Measurements from ENCODE around the gene MAPK14. TPM values are rescaled to one million over a fixed set of nuclear protein-coding genes. Genes with fewer than 3 reads are reported as not detected.

Gene MAPK14
- total and polyA plus RNA-seq, 2 experiments from 2014 or later: 26.8 to 45.0 TPM

- no peaks in the 10 kb centered on the region for H3K27me3 ChIP-seq (replicated peaks; ENCODE audit: insufficient read depth)
- peaks cover 25% of the 10 kb centered on the region; the same call in 1 of the 2 replicates for H3K36me3 ChIP-seq (ENCODE audit: low read depth)
- H3K4me1 ChIP-seq (ENCODE audit: insufficient read depth): no peaks in the 10 kb centered on the region
- H3K4me2 ChIP-seq (ENCODE audit: unreplicated experiment): no peak overlapping the region
- no peak overlapping the region; the same call in 1 of the 2 replicates for H3K9ac ChIP-seq
- in situ Hi-C loops (cut with MboI): no loop called here
- H3K4me3 ChIP-seq: no peak overlapping the region
- peak; percentile 46 for DNase-seq
- TF ChIP-seq EZH2 (IDR thresholded peaks at IDR 0.05; ENCODE audit: insufficient read depth, poor library complexity, severe bottlenecking) (no peak), EZH2phosphoT487 (IDR thresholded peaks at IDR 0.05; ENCODE audit: insufficient read depth, low read depth) (no peak)
- H2AFZ ChIP-seq: no peak overlapping the region
- no peaks in the 10 kb centered on the region for H3F3A ChIP-seq (ENCODE audit: insufficient read depth)
- no peaks in the 10 kb centered on the region for H3K9me2 ChIP-seq (ENCODE audit: insufficient read depth)
- H3K9me3 ChIP-seq (ENCODE audit: low read depth): no peaks in the 10 kb centered on the region
- 10 to 17% methylated on average over 2 of the region's 2 CpGs for WGBS, 2 experiments (ENCODE audit: low coverage in 1 of 2, low lambda C conversion rate in 2 of 2, missing lambda C conversion rate in 2 of 2)
- no peaks in the 10 kb centered on the region; the same call in 1 of the 2 replicates for H3K79me2 ChIP-seq (ENCODE audit: insufficient read depth)
- H4K20me1 ChIP-seq (ENCODE audit: insufficient read depth): no peaks in the 10 kb centered on the region
- H3K27ac ChIP-seq: no peak overlapping the region
Observed at GRCh38 chr6:36104836-36105235, 77.2 kb downstream of the MAPK14 start.

DNA sequence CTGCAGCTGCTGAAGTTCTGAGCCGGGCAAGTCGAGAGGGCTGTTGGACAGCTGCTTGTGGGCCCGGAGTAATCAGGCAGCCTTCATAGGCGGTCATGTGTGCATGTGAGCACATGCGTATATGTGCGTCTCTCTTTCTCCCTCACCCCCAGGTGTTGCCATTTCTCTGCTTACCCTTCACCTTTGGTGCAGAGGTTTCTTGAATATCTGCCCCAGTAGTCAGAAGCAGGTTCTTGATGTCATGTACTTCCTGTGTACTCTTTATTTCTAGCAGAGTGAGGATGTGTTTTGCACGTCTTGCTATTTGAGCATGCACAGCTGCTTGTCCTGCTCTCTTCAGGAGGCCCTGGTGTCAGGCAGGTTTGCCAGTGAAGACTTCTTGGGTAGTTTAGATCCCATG is 81.5 kb downstream of the MAPK14 start:
- Histone ChIP-seq H3K4me2 (ENCODE audit: unreplicated experiment) (no peak overlapping the region), H3K79me2 (ENCODE audit: insufficient read depth) (no peaks in the 10 kb centered on the region), H3K9me2 (ENCODE audit: insufficient read depth) (no peaks in the 10 kb centered on the region), H2AFZ (no peak overlapping the region), H3K36me3 (ENCODE audit: low read depth) (peaks cover 28% of the 10 kb centered on the region), H3K9me3 (ENCODE audit: low read depth) (no peaks in the 10 kb centered on the region), H3K27ac (no peak overlapping the region), H3K9ac (no peak overlapping the region), H3K4me3 (no peak overlapping the region), H3K27me3 (replicated peaks; ENCODE audit: insufficient read depth) (no peaks in the 10 kb centered on the region), H3K4me1 (ENCODE audit: insufficient read depth) (no peaks in the 10 kb centered on the region), H4K20me1 (ENCODE audit: insufficient read depth) (no peaks in the 10 kb centered on the region), H3F3A (ENCODE audit: insufficient read depth) (no peaks in the 10 kb centered on the region)
- in situ Hi-C loops (cut with MboI): no loop called here
- DNase-seq: no peak
- no peak for TF ChIP-seq EZH2 (IDR thresholded peaks at IDR 0.05; ENCODE audit: insufficient read depth, poor library complexity, severe bottlenecking)
- no peak for TF ChIP-seq EZH2phosphoT487 (IDR thresholded peaks at IDR 0.05; ENCODE audit: insufficient read depth, low read depth)
- 88 to 96% methylated on average over 7 of the region's 7 CpGs for WGBS, 2 experiments (ENCODE audit: low coverage in 1 of 2, low lambda C conversion rate in 2 of 2, missing lambda C conversion rate in 2 of 2)

DNA sequence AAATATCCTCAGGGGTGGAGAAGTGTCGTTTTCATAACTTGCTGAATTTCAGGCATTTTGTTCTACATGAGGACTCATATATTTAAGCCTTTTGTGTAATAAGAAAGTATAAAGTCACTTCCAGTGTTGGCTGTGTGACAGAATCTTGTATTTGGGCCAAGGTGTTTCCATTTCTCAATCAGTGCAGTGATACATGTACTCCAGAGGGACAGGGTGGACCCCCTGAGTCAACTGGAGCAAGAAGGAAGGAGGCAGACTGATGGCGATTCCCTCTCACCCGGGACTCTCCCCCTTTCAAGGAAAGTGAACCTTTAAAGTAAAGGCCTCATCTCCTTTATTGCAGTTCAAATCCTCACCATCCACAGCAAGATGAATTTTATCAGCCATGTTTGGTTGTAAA is 82.4 kb downstream of the MAPK14 start:
- Histone ChIP-seq H3K9ac (no peak overlapping the region), H4K20me1 (ENCODE audit: insufficient read depth) (no peaks in the 10 kb centered on the region), H3K27me3 (replicated peaks; ENCODE audit: insufficient read depth) (no peaks in the 10 kb centered on the region), H3K9me2 (ENCODE audit: insufficient read depth) (no peaks in the 10 kb centered on the region), H3K9me3 (ENCODE audit: low read depth) (no peaks in the 10 kb centered on the region), H3K36me3 (ENCODE audit: low read depth) (peaks cover 24% of the 10 kb centered on the region), H3K79me2 (ENCODE audit: insufficient read depth) (no peaks in the 10 kb centered on the region), H3K4me3 (no peak overlapping the region), H3K4me2 (ENCODE audit: unreplicated experiment) (no peak overlapping the region), H3K4me1 (ENCODE audit: insufficient read depth) (no peaks in the 10 kb centered on the region), H3K27ac (no peak overlapping the region), H3F3A (ENCODE audit: insufficient read depth) (no peaks in the 10 kb centered on the region), H2AFZ (no peak overlapping the region)
- 49 to 84% methylated on average over 3 of the region's 3 CpGs for WGBS, 2 experiments (ENCODE audit: low coverage in 1 of 2, low lambda C conversion rate in 2 of 2, missing lambda C conversion rate in 2 of 2)
- in situ Hi-C loops (cut with MboI): no loop called here
- no peak for DNase-seq
- TF ChIP-seq EZH2phosphoT487 (IDR thresholded peaks at IDR 0.05; ENCODE audit: insufficient read depth, low read depth): no peak
- no peak for TF ChIP-seq EZH2 (IDR thresholded peaks at IDR 0.05; ENCODE audit: insufficient read depth, poor library complexity, severe bottlenecking)

- H2AFZ ChIP-seq: no peak overlapping the region
- H3K27me3 ChIP-seq (replicated peaks; ENCODE audit: insufficient read depth): no peaks in the 10 kb centered on the region
- DNase-seq: no peak
- WGBS, 2 experiments (ENCODE audit: low coverage in 1 of 2, low lambda C conversion rate in 2 of 2, missing lambda C conversion rate in 2 of 2): 83 to 92% methylated on average over 4 of the region's 4 CpGs
- peaks cover 24% of the 10 kb centered on the region for H3K36me3 ChIP-seq (ENCODE audit: low read depth)
- no peaks in the 10 kb centered on the region for H4K20me1 ChIP-seq (ENCODE audit: insufficient read depth)
- no peaks in the 10 kb centered on the region for H3K79me2 ChIP-seq (ENCODE audit: insufficient read depth)
- no peak for TF ChIP-seq EZH2 (IDR thresholded peaks at IDR 0.05; ENCODE audit: insufficient read depth, poor library complexity, severe bottlenecking)
- no peak overlapping the region for H3K27ac ChIP-seq
- in situ Hi-C loops (cut with MboI): no loop called here
- H3K4me1 ChIP-seq (ENCODE audit: insufficient read depth): no peaks in the 10 kb centered on the region
- H3K9me3 ChIP-seq (ENCODE audit: low read depth): no peaks in the 10 kb centered on the region
- no peak overlapping the region for H3K9ac ChIP-seq
- no peak overlapping the region for H3K4me3 ChIP-seq
- no peak overlapping the region for H3K4me2 ChIP-seq (ENCODE audit: unreplicated experiment)
- H3F3A ChIP-seq (ENCODE audit: insufficient read depth): no peaks in the 10 kb centered on the region
- H3K9me2 ChIP-seq (ENCODE audit: insufficient read depth): no peaks in the 10 kb centered on the region
Observed at GRCh38 chr6:36110863-36111262, 83.3 kb downstream of the MAPK14 start.

GRCh38 chr6:36111526-36111925 is 83.9 kb downstream of the MAPK14 start:
- Histone ChIP-seq H3K4me2 (ENCODE audit: unreplicated experiment) (no peak overlapping the region), H3F3A (ENCODE audit: insufficient read depth) (0 out of 2 replicates have a peak, but pooled peaks cover under 1% of the 10 kb centered on the region), H3K27me3 (replicated peaks; ENCODE audit: insufficient read depth) (no peaks in the 10 kb centered on the region), H2AFZ (no peak overlapping the region), H3K4me3 (no peak overlapping the region), H3K36me3 (ENCODE audit: low read depth) (peaks cover 24% of the 10 kb centered on the region), H3K27ac (no peak overlapping the region), H3K79me2 (ENCODE audit: insufficient read depth) (no peaks in the 10 kb centered on the region), H3K9ac (no peak overlapping the region), H3K9me3 (ENCODE audit: low read depth) (no peaks in the 10 kb centered on the region), H4K20me1 (ENCODE audit: insufficient read depth) (no peaks in the 10 kb centered on the region), H3K4me1 (ENCODE audit: insufficient read depth) (no peaks in the 10 kb centered on the region), H3K9me2 (ENCODE audit: insufficient read depth) (no peaks in the 10 kb centered on the region)
- no peak for TF ChIP-seq EZH2 (IDR thresholded peaks at IDR 0.05; ENCODE audit: insufficient read depth, poor library complexity, severe bottlenecking)
- no peak for TF ChIP-seq EZH2phosphoT487 (IDR thresholded peaks at IDR 0.05; ENCODE audit: insufficient read depth, low read depth)
- in situ Hi-C loops (cut with MboI): no loop called here
- 95 to 97% methylated on average over 7 of the region's 7 CpGs for WGBS, 2 experiments (ENCODE audit: low coverage in 1 of 2, low lambda C conversion rate in 2 of 2, missing lambda C conversion rate in 2 of 2)
- DNase-seq: no peak

Data from GM23248 (cell line).